Esophagus squamous epithelium (tissue), 5 donors: ENCODE measurements around the gene ANO3. TPM values are rescaled to one million over a fixed set of nuclear protein-coding genes. Genes with fewer than 3 reads are reported as not detected.
"Not testable (repeated sequence)": the region's sequence is repeated elsewhere in the genome, so short reads cannot be mapped to it uniquely, and the experiment has no call there.

Experiments
- DNase-seq: peaks from one replicate; lab custom pipeline; 2025; lab: John Stamatoyannopoulos, UW
- H3K27ac ChIP-seq, 4 donors: fragments of 200-600 bp; sonication (generic); one replicate each; pipeline ENCODE4 v1.5.1; 2016 to 2019; ENCODE audit warnings: mild to moderate bottlenecking in 1 of 4
- H3K27me3 ChIP-seq, 4 donors: fragments of 200-600 bp; sonication (generic); 1 replicate in 3 of 4; 2 replicates in 1 of 4; pipeline versions ENCODE4 v1.5.1 to v1.6.0; 2017 to 2021; ENCODE audit warnings: antibody characterized with exemption in 1 of 4
- H3K36me3 ChIP-seq, 3 donors: fragments of 200-600 bp; sonication (generic); one replicate each; pipeline ENCODE4 v1.5.1; 2016 to 2019
- H3K4me1 ChIP-seq, 3 donors: fragments of 200-600 bp; sonication (generic); one replicate each; pipeline ENCODE4 v1.5.1; 2017 to 2019
- H3K4me3 ChIP-seq, 4 donors: fragments of 200-600 bp; sonication (generic); 1 replicate in 3 of 4; 2 replicates in 1 of 4; pipeline ENCODE4 v1.5.1; 2016 to 2019; ENCODE audit warnings: mild to moderate bottlenecking in 2 of 4, moderate library complexity in 1 of 4
- H3K9me3 ChIP-seq, 3 donors: fragments of 200-600 bp; sonication (generic); one replicate each; pipeline ENCODE4 v1.5.1; 2016 to 2019
- CTCF ChIP-seq, 6 experiments: fragments of 450-650 bp in 4 of 6; fragments of 200-600 bp in 2 of 6; sonication (generic) in 2 of 6; IDR thresholded peaks; one replicate each; pipeline ENCODE4 v1.5.1; 2016 to 2019; ENCODE audit warnings: antibody characterized with exemption in 6 of 6, mild to moderate bottlenecking in 4 of 6, moderate library complexity in 4 of 6
- POLR2A ChIP-seq, 4 donors: fragments of 450-650 bp; IDR thresholded peaks; one replicate each; pipeline ENCODE4 v1.6.1; 2017; ENCODE audit warnings: antibody characterized with exemption in 4 of 4, mild to moderate bottlenecking in 4 of 4, moderate library complexity in 3 of 4
- WGBS, 2 donors: methylation state at CpG; one replicate each; pipeline ENCODE4 v1.1.5; 2018; 5-methylcytosine and 5-hydroxymethylcytosine counted together
- intact Hi-C: fragments of 100-400 bp; cut with DNase I; formaldehyde crosslinking; loops from one replicate; pipeline ENCODE4 v1.15.0; 2022
- total RNA-seq, 4 donors: library from RNA; depleted of rRNA; stranded (reverse); fragments of >200 nt; gene quantifications; one replicate each; pipeline ENCODE4 v1.1.0, GENCODE V29; 2016
- donor health status: DM: yes; HTN: yes; CAD: no.

ANO3 gene
- total RNA-seq, 4 donors from 2014 or later, result not detected

GRCh38 chr11:26626346-26626745 lies 294.4 kb downstream of the ANO3 start:
- Histone ChIP-seq H3K9me3 (no peaks in the 10 kb centered on the region), H3K27me3 (no peaks in the 10 kb centered on the region), H3K4me3 (no peak overlapping the region), H3K27ac (no peak overlapping the region), H3K36me3 (no peaks in the 10 kb centered on the region), H3K4me1 (peaks cover 2 to 12% (median 6%) of the 10 kb centered on the region in 3 donors)
- no peak for DNase-seq
- no peak for TF ChIP-seq POLR2A (IDR thresholded peaks at IDR 0.05)
- no peak for TF ChIP-seq CTCF (IDR thresholded peaks at IDR 0.05)
- 74 to 76% methylated on average over 1 of the region's 1 CpG for WGBS, 2 donors
- intact Hi-C loops, result no loop called here

GRCh38 chr11:26632691-26633159 lies 300.8 kb downstream of the ANO3 start:
- H3K27ac ChIP-seq, result no peak overlapping the region
- TF ChIP-seq POLR2A (IDR thresholded peaks at IDR 0.05), result no peak
- no peak for TF ChIP-seq CTCF (IDR thresholded peaks at IDR 0.05)
- no peaks in the 10 kb centered on the region for H3K36me3 ChIP-seq
- intact Hi-C loops, result no loop called here
- H3K27me3 ChIP-seq, result no peaks in the 10 kb centered on the region
- no peaks in the 10 kb centered on the region for H3K9me3 ChIP-seq
- no peak overlapping the region for H3K4me3 ChIP-seq
- H3K4me1 ChIP-seq, result peaks cover 0 to 7% (median 0%) of the 10 kb centered on the region in 3 donors
- 33 to 52% methylated on average over 2 of the region's 2 CpGs for WGBS, 2 donors
- no peak for DNase-seq

GRCh38 chr11:26643314-26643713 lies 311.4 kb downstream of the ANO3 start:
- H3K36me3 ChIP-seq, H3K27ac ChIP-seq, H3K9me3 ChIP-seq, H3K4me3 ChIP-seq, H3K4me1 ChIP-seq, H3K27me3 ChIP-seq, DNase-seq: not testable (repeated sequence)
- WGBS, 2 donors, result 91 to 92% methylated on average over 10 of the region's 10 CpGs
- intact Hi-C loops, result loop anchor here (10.0 kb wide), 1 partner anchor 339 kb away; no protein-coding TSS in a partner anchor

- H3K36me3 ChIP-seq, result no peaks in the 10 kb centered on the region
- TF ChIP-seq CTCF (IDR thresholded peaks at IDR 0.05) (peak; percentile 34 to 79 (median 64)), POLR2A (IDR thresholded peaks at IDR 0.05) (no peak)
- no peak for DNase-seq
- no peak overlapping the region for H3K4me3 ChIP-seq
- no peaks in the 10 kb centered on the region for H3K4me1 ChIP-seq
- peaks cover 0 to 19% (median 0%) of the 10 kb centered on the region in 4 donors for H3K27me3 ChIP-seq
- WGBS, 2 donors, result 32 to 39% methylated on average over 8 of the region's 8 CpGs
- H3K27ac ChIP-seq, result no peak overlapping the region
- H3K9me3 ChIP-seq, result no peaks in the 10 kb centered on the region
- intact Hi-C loops, result loop anchor here (10.0 kb wide), 1 partner anchor 345 kb away; no protein-coding TSS in a partner anchor
Measured at GRCh38 chr11:26649884-26650283, 318.0 kb downstream of the ANO3 start.

GRCh38 chr11:26651916-26652315 lies 320.0 kb downstream of the ANO3 start:
- TF ChIP-seq CTCF (IDR thresholded peaks at IDR 0.05), result no peak
- no peak for TF ChIP-seq POLR2A (IDR thresholded peaks at IDR 0.05)
- intact Hi-C loops, result no loop called here
- peaks cover 0 to 19% (median 0%) of the 10 kb centered on the region in 4 donors for H3K27me3 ChIP-seq
- H3K36me3 ChIP-seq, result no peaks in the 10 kb centered on the region
- no peaks in the 10 kb centered on the region for H3K9me3 ChIP-seq
- no peak overlapping the region for H3K27ac ChIP-seq
- H3K4me3 ChIP-seq, result no peak overlapping the region
- 69 to 79% methylated on average over 6 of the region's 6 CpGs for WGBS, 2 donors
- DNase-seq, result no peak
- H3K4me1 ChIP-seq, result no peaks in the 10 kb centered on the region

GRCh38 chr11:26655287-26655686 lies 323.4 kb downstream of the ANO3 start:
- Histone ChIP-seq H3K4me3 (no peak overlapping the region), H3K36me3 (no peaks in the 10 kb centered on the region), H3K4me1 (no peaks in the 10 kb centered on the region), H3K27ac (no peak overlapping the region), H3K27me3 (peaks cover 0 to 14% (median 0%) of the 10 kb centered on the region in 4 donors), H3K9me3 (no peaks in the 10 kb centered on the region)
- WGBS, 2 donors, result 87 to 91% methylated on average over 2 of the region's 2 CpGs
- intact Hi-C loops, result no loop called here
- TF ChIP-seq CTCF (IDR thresholded peaks at IDR 0.05) (no peak), POLR2A (IDR thresholded peaks at IDR 0.05) (no peak)
- no peak for DNase-seq
